ENCODE results near the gene LYG1.
"Not testable (repeated sequence)": the region's sequence is repeated elsewhere in the genome, so short reads cannot be mapped to it uniquely, and the experiment has no call there.

LYG1 gene
- long read RNA-seq, donor 1, partial matches to known transcripts, result 0 of 1 reads
- long read RNA-seq, donor 1, other reads (novel, unspliced or antisense), result 0 of 1 reads
- long read RNA-seq, donor 2, result 0 reads
- long read RNA-seq, donor 3, result 0 reads
- long read RNA-seq, donor 4, partial matches to known transcripts, result 0 of 1 reads
- long read RNA-seq, donor 4, other reads (novel, unspliced or antisense), result 0 of 1 reads
- long read RNA-seq, donor 5, result 0 reads
- long read RNA-seq, donor 6, result 0 reads
- long read RNA-seq, donor 7, partial matches to known transcripts, result 0 of 2 reads
- long read RNA-seq, donor 7, other reads (novel, unspliced or antisense), result 0 of 2 reads
- long read RNA-seq, donor 8, partial matches to known transcripts, result 0 of 1 reads
- long read RNA-seq, donor 8, other reads (novel, unspliced or antisense), result 0 of 1 reads

GRCh38 chr2:99301097-99301496 is at the start of gene LYG1:
Gene LYG1, minus strand, starts transcription at chr2:99301197. Its CDS starts 5,527 bp downstream, at chr2:99295670.
- not testable (repeated sequence) for DNase-seq

- DNase-seq, result no peak
These were observed 49.2 kb upstream of the LYG1 start for GRCh38 chr2:99350194-99350593.

- no peak for DNase-seq
These were observed 47.2 kb upstream of the LYG1 start for GRCh38 chr2:99348173-99348572.

GRCh38 chr2:99346218-99346617 is 45.2 kb upstream of the LYG1 start:
- DNase-seq, result no peak

GRCh38 chr2:99345446-99345845 is 44.4 kb upstream of the LYG1 start:
- DNase-seq, result not testable (repeated sequence)

- no peak for DNase-seq
These were observed 41.5 kb upstream of the LYG1 start for GRCh38 chr2:99342536-99342935.

GRCh38 chr2:99340669-99341236 is 39.8 kb upstream of the LYG1 start:
- DNase-seq, result no peak

- DNase-seq, result no peak
These were observed 37.1 kb upstream of the LYG1 start for GRCh38 chr2:99338029-99338585.

- peak; percentile 92 for DNase-seq
These were observed 36.4 kb upstream of the LYG1 start, which contains the start of gene EIF5B for GRCh38 chr2:99337113-99338028. Gene EIF5B, plus strand, starts transcription at chr2:99337389. Its CDS starts 166 bp downstream, at chr2:99337555.

GRCh38 chr2:99336804-99337112 is 35.8 kb upstream of the LYG1 start:
- DNase-seq, result peak; percentile 82

GRCh38 chr2:99335911-99336803 is 35.2 kb upstream of the LYG1 start, which contains the start of gene TXNDC9:
Gene TXNDC9, minus strand, starts transcription at chr2:99336333. Its CDS starts 3,123 bp downstream, at chr2:99333210.
- DNase-seq, result peak; percentile 97

GRCh38 chr2:99325384-99325783 is 24.4 kb upstream of the LYG1 start:
- DNase-seq, result no peak

GRCh38 chr2:99317873-99318200 is 16.8 kb upstream of the LYG1 start:
- DNase-seq, result not testable (repeated sequence)

GRCh38 chr2:99317161-99317872 is 16.3 kb upstream of the LYG1 start:
- DNase-seq, result no peak

- DNase-seq, result no peak
These were observed 1.4 kb downstream of the LYG1 start for GRCh38 chr2:99299580-99299979.

- no peak for DNase-seq
These were observed 3.0 kb downstream of the LYG1 start for GRCh38 chr2:99297994-99298393.

GRCh38 chr2:99285526-99285925 is 15.5 kb downstream of the LYG1 start:
- DNase-seq, result no peak

GRCh38 chr2:99279969-99280695 is 20.9 kb downstream of the LYG1 start:
- no peak for DNase-seq

- DNase-seq, result no peak
These were observed 22.2 kb downstream of the LYG1 start for GRCh38 chr2:99278793-99279291.

All from right kidney (tissue), 9 donors.